GM12891 (cell line): ENCODE measurements around the gene TMCO4.

Experiments used
- PAX5 ChIP-seq: IDR thresholded peaks from 2 replicates; pipeline ENCODE4 v1.6.1; 2011; ENCODE audit warnings: low read length, moderate library complexity, mild to moderate bottlenecking; ENCODE audit not compliant: insufficient read depth, severe bottlenecking
- POLR2A ChIP-seq: IDR thresholded peaks from 2 replicates; pipeline ENCODE4 v1.6.1; 2011; ENCODE audit warnings: low read depth, low read length, control low read depth
- POLR2AphosphoS5 ChIP-seq: IDR thresholded peaks from 2 replicates; pipeline ENCODE4 v1.6.1; 2011; ENCODE audit warnings: low read depth, low read length, control low read depth

- TF ChIP-seq POLR2AphosphoS5 (no peak), POLR2A (no peak), PAX5 (no peak)
These were observed 5.1 kb downstream of the TMCO4 start for GRCh38 chr1:19794583-19794982.
